ENCODE data around the gene NAIF1.

Gene NAIF1

DNA sequence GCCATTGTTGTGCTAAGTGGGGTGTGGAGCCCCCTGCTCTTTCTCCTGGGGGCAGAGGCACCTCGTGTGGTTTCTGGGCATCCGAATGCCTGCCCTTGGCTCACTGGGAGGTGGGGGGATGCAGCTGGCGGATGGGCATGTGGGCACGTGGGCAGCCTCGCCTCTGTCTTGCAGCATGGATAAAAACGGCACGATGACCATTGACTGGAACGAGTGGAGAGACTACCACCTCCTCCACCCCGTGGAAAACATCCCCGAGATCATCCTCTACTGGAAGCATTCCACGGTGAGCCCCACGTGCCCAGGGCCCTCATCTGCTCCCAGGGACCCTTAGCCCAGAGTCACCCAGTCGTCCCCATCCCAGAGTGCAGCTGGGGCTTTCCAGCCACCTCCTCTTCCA, 35.1 kb upstream of the NAIF1 start:
- no peak for DNase-seq (ENCODE audit: low spot score)

DNA sequence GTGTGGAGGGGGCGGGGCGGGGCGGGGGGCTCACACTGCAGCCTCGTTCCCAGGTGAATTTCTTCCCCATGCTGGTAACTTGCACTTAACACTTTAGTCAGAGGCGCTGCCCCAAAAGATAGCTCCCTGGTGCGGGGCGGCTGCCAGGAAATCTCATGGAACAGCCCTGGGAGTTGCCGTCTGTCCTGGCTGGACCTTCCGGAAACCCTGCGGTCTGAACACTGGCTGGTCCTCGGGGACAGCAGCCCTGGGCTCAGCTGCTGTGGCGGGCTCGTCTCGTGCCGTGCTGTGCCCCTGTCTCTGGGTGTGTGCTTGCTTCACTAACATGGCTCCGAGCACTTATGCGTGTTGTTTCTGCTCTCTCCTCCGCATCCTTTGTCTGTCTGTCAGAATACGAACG, 34.6 kb upstream of the NAIF1 start:
- no peak for DNase-seq (ENCODE audit: low spot score)

DNA sequence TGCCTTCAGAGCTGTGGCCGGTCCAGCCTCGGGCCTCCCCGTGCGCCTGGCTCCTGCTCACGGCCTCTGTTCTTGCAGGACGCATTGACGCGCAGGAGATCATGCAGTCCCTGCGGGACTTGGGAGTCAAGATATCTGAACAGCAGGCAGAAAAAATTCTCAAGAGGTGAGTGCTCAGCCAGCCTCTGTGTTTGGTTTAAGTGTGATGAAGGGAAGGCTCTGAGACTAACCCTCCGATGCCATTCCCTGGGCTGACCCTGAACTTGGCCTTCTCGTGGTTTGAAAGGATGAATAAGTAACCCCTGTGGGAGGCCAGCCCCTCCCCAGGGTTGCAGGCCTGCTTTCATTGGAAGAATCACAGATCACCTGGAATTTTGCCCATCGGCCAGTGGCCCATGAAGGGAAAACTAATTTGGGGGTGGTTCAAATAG, 34.1 kb upstream of the NAIF1 start:
- DNase-seq (ENCODE audit: low spot score) = no peak

DNA sequence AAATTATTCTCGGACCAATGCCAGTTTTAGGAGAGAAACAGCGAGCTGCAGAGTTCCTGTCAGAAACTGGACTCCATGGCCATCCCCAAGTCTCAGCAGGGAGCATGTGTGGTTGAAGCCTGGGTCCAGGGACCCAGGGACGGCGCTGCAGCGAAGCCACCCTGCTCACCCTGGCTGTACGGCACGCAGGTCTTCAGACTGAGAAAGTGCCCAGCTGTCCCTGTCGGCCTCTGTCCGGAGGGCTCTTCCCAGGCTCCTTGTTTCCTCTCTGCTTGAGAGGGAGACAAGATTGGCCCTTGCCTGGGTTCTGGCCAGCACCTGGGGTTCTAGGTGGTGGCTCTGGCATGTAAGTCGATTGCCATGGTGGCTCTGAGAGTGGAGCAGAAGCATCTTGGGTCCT, 33.5 kb upstream of the NAIF1 start:
- no peak for DNase-seq (ENCODE audit: low spot score)

DNA sequence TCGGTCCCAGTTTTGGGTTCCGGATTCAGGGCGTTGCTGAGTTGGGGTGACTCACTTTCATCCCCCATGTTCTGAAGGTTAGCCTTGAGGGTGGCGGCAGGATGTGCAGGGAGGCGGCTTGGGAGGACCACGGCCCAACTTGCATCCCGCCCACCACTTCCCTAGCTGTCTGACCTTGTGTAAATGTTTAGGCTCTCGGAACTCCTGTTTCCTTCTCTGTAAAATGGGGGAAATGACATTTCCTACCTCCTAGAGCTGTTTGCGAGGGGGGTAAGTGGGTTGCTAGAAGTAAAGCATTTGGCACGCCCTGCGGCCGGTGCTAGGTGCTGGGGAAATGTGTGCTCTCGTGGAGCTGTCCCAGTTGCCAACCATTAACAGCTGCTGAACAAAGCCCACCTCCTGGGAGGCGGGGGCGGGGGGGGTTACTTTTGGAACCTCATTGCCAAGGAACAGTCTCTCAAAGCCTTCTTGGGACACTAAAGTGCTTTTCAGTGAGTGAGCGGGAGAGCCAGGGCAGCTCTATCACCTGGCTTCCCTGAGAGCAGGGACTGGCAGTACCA, 32.9 kb upstream of the NAIF1 start:
- no peak for DNase-seq (ENCODE audit: low spot score)

DNA sequence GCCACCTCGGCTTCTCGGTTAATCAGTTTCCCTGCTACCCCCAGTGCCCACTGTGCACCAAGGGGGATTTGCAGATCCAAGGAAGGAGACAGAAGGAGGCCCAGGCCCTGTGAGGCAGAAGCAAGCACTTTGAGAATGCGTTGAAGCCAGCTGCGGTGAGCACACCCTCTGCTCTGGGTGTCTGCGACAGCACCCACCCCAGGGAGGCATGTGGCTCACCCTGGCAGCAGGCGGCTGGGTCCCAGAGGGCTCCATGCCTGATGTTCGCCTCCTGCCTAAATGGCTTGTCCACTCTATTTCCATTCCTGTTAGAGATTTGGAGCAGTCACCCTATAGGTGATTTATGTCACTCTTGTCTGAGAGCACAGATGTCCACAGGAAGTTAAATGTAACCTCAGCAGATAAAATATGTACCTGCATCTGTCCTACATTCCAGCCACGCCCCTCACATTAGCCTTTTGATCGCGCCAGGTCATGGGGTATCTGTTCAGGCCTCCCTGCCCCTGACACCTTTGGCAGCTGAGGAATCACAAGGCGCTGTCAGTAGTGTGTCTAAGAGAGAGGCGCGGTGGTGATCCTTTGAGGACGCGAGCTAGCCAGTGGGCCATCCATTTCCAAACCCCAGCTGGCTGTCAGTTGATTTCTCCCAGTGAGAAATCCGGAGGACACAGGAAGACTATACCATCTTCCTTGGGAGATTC, 32.3 kb upstream of the NAIF1 start:
- peak; percentile 50 for DNase-seq (ENCODE audit: low spot score)

DNA sequence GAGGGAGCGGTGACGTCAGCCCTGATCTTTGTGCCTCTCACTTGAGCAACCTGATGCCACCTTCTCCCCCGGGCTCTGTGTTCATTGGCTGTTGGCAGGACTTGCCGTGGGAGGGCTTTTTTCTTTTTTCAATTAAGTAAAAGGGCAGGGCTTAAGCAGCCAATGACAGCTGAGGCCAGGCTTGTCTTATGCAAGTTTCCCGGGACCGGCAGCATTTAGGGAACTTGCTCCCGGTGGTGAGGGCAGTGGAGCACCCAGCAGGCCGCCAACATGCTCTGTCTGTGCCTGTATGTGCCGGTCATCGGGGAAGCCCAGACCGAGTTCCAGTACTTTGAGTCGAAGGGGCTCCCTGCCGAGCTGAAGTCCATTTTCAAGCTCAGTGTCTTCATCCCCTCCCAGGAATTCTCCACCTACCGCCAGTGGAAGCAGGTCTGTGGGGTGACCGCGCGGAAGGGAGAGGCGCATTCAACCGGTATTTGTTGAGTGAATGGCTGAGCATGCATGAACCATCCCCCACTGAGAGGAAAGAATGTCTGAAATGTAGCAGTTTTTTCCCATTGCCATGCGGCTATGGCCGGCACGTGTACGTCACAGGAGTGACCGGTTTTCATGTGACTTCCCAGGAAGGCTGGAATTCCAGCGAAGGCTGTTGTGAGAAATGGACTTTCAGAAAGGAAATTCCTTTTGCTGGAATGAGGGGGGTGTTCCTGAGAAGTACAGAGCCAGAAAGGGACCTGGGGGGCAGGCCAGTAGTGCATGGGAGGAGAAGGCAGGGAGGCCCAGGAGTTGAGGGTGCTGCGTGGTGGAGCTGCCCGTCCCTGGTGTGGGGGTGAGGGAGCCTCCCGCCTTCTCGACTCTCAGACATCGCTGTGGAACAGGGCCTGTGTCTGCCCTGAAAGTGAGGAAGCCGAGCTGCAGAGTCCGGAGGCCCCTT, 31.4 kb upstream of the NAIF1 start:
- peak; percentile 95 for DNase-seq (ENCODE audit: low spot score)

DNA sequence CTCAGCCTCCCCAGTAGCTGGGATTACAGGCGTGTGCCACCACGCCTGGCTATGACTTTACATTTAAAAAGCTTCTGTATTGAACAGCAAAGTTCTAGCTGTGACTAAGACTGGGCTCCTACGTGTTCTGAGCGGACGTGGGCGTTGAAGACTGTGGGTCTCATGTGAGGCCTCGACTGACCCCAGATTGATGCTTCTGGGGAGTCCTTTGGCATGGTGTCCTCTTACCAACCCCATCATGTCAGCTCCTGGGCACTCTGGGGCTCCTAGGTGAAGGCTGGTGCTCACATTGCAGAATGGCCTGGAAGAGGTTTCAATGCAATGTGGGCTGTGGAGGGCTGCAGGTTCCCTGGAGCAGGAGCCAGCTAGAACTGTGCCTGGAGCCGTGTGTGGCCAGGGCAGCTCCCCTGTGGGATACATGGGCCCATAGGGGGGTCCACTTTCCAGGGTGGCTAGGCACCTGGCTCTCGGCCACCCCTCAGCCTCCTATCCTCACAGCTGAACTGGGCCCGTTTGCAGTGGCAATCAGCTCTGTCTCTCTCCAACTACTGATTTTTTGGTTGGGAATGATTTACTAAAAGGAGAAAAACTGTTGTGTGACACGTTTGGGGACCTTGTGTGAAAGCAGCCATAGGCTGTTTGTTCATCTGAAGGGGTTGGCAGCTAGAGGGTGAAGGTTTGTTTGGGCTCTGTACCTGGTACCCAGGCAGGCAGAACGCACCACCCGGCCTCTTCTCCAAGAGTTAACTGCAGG, 30.6 kb upstream of the NAIF1 start:
- DNase-seq (ENCODE audit: low spot score) = no peak

DNA sequence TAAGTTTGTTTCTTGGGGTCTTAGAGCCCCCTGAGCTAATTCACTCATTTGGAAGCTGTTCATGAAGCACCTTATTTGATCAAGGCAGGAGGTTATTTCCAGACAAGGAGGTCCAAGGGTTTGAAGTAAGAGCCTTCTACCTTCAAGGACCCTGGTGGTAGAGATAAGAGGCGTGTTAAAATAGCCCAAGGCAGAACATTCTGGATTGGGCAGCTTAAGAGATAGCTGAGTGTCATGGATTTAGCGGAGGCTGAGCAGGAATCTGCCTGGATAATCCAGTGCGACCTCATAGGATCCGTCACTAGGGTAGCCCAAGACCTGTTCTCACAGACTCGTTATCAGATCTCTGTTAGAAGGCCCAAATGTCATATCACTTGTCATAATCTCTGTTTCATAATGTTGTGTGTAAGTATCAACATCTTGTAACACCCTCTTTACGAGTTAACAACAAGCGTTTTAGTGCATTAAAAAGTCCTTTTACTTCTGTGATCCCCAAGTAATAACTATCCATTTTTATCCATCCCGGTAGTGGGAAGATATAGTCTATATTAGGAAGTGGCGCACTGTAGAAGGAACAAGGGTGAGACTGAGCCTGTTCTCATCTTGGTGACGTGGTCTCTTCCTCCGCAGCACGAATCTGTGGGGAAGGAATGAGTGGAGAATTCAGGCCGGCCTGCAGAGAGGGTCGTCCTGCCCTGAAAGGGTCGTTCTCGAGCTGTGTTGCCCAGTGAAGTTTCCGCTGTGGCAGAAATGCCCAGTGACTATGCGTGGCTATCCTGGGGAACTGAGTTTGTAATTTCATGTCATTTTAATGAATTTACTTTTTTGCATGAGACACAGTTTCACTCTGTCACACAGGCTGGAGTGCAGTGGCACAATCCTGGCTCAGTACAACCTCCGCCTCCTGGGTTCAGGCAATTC, 29.8 kb upstream of the NAIF1 start:
- no peak for DNase-seq (ENCODE audit: low spot score)

DNA sequence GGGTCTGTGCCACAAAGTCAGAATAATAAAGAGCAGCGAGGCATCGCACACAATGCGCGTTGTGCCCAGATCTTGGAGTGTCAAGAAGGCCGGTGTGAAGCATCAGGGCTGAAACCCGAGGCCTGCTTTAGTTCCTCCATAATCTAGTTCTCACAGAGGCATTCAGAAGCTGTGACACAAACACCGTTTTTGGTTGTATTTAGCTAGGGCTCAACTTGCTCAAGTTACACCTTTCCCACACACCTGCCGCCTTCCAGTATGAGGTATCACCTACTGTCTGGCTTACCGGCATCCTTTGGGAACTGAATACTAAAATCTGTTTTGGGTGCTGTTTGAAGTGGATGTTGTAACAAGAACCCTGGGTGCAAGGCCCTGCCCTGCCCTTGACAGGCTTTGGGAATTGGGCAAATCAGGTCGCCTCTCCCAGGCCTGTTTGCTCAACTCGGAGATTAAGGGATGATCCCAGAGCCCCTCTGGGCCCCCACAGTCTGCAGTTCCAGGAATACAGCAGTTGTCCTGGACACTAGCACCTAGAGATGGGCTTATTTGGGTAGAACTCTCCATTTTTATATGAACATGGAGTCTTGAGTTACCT, 27.9 kb upstream of the NAIF1 start:
- DNase-seq (ENCODE audit: low spot score) = no peak

DNA sequence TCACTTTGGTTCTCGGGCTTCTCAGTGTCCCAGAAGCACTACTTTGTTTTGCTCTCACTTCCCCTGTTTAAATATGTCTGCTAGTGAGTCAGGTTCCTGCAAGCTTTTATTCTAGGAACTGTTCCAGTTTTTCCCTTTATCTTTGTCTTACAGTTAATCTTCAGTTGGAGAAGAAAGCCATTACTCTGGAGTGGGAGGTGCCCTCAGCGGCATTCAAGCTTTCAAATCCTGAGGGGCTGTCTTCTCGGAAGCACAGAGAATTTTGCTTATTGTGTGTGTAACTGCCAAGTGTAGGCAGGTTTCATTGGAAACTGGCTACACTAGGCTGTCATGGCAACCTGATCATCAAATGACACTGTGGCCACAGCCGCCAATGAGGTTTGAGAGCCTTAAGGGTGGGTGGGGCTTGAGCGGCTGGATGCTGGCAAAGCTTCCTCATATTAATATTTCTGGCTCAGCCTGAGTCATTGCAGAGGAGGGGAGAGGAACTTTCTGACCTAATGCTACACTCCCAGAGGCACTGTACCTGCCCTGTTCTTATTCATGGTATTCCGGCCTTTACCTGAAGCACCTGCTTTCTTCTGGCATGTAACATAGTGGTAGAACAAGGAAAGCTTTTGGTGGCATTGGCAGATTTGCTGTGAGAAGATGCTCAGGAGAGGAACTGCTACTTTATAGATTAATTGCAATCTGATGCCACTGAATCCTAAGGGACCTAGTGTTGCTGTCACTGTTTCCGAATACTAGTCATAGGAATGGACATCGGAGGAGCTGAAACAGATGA, 27.2 kb upstream of the NAIF1 start:
- DNase-seq (ENCODE audit: low spot score) = peak; percentile 63

DNA sequence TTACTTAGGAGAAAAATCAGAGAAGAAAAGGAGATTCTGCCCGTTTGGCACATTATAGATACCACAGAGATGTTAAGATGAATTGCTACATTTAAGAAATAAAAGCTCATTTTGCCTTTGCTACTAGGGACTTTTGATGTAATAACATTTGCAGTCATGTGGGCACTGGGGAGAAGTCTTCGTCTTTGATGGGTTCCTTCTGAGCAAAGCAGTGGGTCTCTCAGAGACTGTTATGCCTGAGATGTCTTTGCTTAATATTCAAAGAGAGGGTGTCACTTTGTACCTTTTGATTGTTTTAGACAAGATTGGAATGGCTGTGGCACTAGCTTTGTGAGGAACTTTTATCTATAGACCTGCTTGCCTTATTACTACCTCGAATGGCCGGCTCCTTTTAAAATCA, 25.9 kb upstream of the NAIF1 start:
- no peak for DNase-seq (ENCODE audit: low spot score)

DNA sequence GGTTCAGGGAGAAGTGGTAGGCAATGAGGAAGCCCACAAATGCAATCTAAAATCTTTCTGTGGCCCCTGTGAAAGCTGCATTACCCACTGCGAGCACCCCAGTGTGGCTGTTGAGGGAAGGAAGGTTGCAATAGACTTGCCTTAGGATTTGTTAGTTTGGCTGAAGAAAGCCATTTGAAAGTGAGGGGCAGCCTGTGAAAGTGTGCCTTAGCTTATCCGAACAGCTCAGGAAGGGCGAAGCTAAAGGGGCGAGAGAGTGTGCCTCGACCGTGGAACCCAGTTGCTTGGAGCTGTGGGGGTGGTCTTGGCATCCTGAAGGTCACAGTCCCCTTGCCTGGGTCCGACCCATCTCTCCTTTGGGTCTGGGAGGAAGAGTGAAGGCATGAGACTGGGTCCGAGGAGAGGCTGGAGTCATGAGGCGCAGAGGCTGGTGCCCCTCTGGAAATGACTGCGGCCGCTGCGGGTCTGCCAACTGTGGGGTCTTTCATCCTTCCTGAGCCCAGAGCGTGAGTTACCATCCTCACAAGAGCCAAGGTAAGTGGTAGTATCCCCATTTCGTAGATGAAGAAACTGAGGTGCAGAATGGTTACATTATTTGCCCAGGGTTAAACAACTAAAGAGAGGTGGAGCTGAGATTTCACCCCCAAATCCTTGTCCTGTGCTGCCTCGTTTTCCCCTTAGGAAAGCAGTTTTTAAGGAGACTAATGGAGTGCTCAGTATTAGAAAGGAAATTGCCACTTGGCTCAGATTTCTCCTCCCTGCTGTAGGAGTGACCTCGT, 25.3 kb upstream of the NAIF1 start:
- DNase-seq (ENCODE audit: low spot score) = no peak

DNA sequence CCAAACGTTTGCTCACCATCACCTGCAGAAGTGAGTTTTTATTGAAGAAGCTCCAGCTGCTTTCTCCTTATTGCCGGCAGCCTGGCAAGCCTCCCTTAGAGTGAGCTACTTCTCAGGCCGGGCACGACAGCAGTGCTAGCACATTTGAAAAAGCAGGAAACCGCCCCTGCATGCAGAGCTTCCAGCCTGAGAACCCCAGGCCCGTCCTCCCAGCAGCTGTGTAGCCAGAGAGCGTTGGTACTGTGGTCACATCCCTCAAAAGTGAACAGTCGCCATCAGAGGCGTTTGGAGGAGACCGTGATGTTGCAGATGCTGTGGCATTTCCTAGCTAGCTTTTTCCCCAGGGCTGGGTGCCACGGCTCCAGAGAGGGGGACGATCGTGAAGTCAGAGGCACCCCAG, 24.5 kb upstream of the NAIF1 start:
- no peak for DNase-seq (ENCODE audit: low spot score)

DNA sequence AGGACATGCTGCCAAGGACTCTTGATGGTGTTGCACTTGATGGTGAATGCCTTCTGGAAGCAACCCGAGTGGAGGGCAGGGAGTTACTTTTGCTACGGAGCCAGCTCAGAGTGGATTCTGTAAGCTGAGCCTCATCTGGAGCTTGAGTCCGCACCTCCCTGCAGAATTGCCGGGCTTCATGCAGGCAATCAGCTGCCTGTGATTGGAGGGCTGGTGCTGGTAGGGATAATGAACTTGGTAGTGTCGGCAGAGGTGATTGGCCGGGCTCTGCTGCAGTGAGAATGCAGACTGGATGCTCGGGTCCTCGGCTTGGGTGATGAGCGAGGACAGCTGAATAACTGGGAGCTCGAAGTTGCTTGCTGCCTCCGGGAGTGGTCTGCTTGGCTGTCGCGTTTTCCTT, 24.0 kb upstream of the NAIF1 start:
- no peak for DNase-seq (ENCODE audit: low spot score)

DNA sequence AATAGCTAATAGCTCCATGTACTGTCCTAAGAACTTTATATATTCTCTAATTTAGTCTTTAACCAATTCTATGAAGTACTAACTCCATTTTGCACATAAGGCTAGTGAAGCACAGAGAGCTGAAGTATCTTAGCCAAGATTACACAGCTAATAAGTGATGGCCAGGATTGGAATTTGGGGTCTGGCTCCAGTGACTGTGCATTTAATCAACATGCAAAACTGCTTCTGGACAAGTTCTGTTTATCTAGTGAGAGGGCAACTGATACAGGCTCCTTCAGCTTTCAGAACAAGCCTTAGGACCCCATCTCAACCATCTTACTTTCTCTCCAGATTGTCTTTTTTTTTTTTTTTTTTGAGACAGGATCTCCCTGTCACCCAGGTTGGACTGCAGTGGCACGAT, 22.2 kb upstream of the NAIF1 start:
- no peak for DNase-seq (ENCODE audit: low spot score)

DNA sequence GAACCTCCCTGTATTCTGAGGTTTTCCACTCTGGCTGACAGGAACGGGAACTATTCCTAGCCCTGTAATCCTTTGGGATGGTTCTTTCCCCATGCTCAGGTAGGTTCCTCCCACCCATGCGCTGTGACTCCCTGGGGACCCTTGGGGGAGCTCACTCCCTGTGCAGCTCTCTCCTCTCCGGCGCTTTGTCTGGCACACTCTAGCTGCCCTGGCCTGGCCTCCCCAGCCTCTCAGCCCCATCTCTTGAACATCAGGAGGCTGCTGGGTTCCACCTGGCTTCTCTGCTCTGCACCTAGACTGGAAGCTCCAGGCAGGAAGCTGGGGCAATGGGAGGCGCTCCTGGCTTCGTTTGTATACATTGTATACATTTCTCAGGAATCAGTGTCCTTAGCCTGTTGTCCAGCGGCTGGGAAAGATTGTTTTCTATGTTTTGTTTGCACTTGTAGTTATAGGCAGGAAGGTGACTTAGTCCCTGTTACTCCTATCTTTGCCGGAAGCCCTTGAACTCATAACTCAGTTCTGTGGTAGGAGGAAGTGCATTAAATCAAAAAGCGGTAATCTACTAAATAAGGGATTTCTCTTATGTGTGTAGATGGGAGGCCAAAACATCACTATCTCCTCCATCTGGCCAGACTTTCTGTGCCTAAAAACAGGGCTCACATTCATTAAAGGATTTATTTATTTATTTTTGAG, 21.3 kb upstream of the NAIF1 start:
- DNase-seq (ENCODE audit: low spot score) = no peak

DNA sequence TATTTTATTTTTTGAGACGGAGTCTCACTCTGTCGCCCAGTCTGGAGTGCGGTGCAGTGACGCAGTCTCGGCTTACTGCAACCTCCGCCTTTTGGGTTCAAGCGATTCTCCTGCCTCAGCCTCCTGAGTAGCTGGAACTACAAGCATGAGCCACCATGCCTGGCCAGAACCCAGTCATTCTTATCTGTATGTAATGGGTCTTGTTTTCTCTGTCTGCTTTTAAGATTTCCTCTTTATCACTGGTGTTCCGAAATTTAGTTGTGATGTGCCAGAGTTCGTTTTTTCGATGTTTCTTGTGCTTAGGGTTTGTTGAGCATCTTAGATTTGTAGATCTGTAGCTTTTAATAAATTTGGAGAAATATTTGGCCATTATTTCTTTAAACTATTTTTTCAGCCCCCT, 20.1 kb upstream of the NAIF1 start:
- DNase-seq (ENCODE audit: low spot score) = no peak

DNA sequence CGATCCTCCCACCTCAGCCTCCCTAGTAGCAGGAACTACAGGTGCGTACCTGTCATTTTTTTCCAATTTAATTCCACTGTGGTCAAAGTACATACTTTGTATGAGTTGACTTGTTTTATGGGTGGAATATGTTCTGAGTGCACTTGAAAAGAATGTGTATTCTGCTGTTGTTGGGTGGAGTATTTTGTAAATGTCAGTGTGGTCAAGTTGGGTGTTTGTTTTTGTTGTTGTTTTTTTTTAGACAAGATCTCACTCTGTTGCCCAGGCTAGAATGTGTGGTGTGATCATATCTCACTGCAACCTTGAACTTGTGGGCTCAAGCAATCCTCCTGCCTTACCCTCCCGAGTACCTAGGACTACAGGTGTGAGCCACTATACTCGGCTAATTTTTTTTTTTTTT, 18.8 kb upstream of the NAIF1 start:
- DNase-seq (ENCODE audit: low spot score) = no peak

All from LoVo (cell line).